Body of pancreas (tissue), 4 donors: Measurements from ENCODE around the gene PAK3.

ENCODE experiments used
- POLR2A ChIP-seq, 3 donors: fragments of 450-650 bp; IDR thresholded peaks; one replicate each; pipeline ENCODE4 v1.6.1; 2016; ENCODE audit warnings: antibody characterized with exemption in 3 of 3, mild to moderate bottlenecking in 2 of 3
- TF ChIP-seq, protein P1 (sequence below), 7 experiments: fragments of 450-650 bp in 4 of 7; fragments of 200-600 bp in 3 of 7; sonication (generic) in 3 of 7; IDR thresholded peaks; one replicate each; pipeline ENCODE4 v1.5.1; 2016 to 2019; ENCODE audit warnings: antibody characterized with exemption in 7 of 7

GRCh38 chrX:111264385-111264784 is 168.4 kb downstream of the PAK3 start:
- TF ChIP-seq POLR2A (IDR thresholded peaks at IDR 0.05), result no peak
- TF ChIP-seq, protein P1, sequence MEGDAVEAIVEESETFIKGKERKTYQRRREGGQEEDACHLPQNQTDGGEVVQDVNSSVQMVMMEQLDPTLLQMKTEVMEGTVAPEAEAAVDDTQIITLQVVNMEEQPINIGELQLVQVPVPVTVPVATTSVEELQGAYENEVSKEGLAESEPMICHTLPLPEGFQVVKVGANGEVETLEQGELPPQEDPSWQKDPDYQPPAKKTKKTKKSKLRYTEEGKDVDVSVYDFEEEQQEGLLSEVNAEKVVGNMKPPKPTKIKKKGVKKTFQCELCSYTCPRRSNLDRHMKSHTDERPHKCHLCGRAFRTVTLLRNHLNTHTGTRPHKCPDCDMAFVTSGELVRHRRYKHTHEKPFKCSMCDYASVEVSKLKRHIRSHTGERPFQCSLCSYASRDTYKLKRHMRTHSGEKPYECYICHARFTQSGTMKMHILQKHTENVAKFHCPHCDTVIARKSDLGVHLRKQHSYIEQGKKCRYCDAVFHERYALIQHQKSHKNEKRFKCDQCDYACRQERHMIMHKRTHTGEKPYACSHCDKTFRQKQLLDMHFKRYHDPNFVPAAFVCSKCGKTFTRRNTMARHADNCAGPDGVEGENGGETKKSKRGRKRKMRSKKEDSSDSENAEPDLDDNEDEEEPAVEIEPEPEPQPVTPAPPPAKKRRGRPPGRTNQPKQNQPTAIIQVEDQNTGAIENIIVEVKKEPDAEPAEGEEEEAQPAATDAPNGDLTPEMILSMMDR (IDR thresholded peaks at IDR 0.05), result no peak
